ENCODE measurements around the gene GRM5.
"Not testable (repeated sequence)": the region's sequence is repeated elsewhere in the genome, so short reads cannot be mapped to it uniquely, and the experiment has no call there.

GRM5 gene

GRCh38 chr11:88975441-88975840, 90.3 kb downstream of the GRM5 start:
- not testable (repeated sequence) for DNase-seq (ENCODE audit: low read depth in 2 of 2)

GRCh38 chr11:88972210-88972609, 93.6 kb downstream of the GRM5 start:
- DNase-seq (ENCODE audit: low read depth in 2 of 2) = no peak

GRCh38 chr11:88961621-88962020, 104.2 kb downstream of the GRM5 start:
- DNase-seq (ENCODE audit: low read depth in 2 of 2) = not testable (repeated sequence)

- not testable (repeated sequence) for DNase-seq (ENCODE audit: low read depth in 2 of 2)
Observed at GRCh38 chr11:88959857-88960256, 105.9 kb downstream of the GRM5 start.

- no peak for DNase-seq (ENCODE audit: low read depth in 2 of 2)
Observed at GRCh38 chr11:88950975-88951374, 114.8 kb downstream of the GRM5 start.

- DNase-seq (ENCODE audit: low read depth in 2 of 2) = not testable (repeated sequence)
Observed at GRCh38 chr11:88948908-88949307, 116.9 kb downstream of the GRM5 start.

GRCh38 chr11:88947843-88948572, 117.8 kb downstream of the GRM5 start:
- not testable (repeated sequence) for DNase-seq (ENCODE audit: low read depth in 2 of 2)

- peak; percentile 22 to 25 for DNase-seq (ENCODE audit: low read depth in 2 of 2)
Observed at GRCh38 chr11:88929665-88930064, 136.1 kb downstream of the GRM5 start.

- not testable (repeated sequence) for DNase-seq (ENCODE audit: low read depth in 2 of 2)
Observed at GRCh38 chr11:88917065-88917464, 148.7 kb downstream of the GRM5 start.

GRCh38 chr11:88909500-88909899, 156.3 kb downstream of the GRM5 start:
- DNase-seq (ENCODE audit: low read depth in 2 of 2) = no peak

GRCh38 chr11:88901436-88901835, 164.3 kb downstream of the GRM5 start:
- not testable (repeated sequence) for DNase-seq (ENCODE audit: low read depth in 2 of 2)

GRCh38 chr11:88888855-88889254, 176.9 kb downstream of the GRM5 start:
- not testable (repeated sequence) for DNase-seq (ENCODE audit: low read depth in 2 of 2)

GRCh38 chr11:88886796-88887195, 179.0 kb downstream of the GRM5 start:
- peak; percentile 7 to 9 for DNase-seq (ENCODE audit: low read depth in 2 of 2)

- not testable (repeated sequence) for DNase-seq (ENCODE audit: low read depth in 2 of 2)
Observed at GRCh38 chr11:88882800-88883199, 183.0 kb downstream of the GRM5 start.

- no peak for DNase-seq (ENCODE audit: low read depth in 2 of 2)
Observed at GRCh38 chr11:88861618-88862017, 204.2 kb downstream of the GRM5 start.

GRCh38 chr11:88860431-88860830, 205.4 kb downstream of the GRM5 start:
- not testable (repeated sequence) for DNase-seq (ENCODE audit: low read depth in 2 of 2)

GRCh38 chr11:88853963-88854362, 211.8 kb downstream of the GRM5 start:
- not testable (repeated sequence) for DNase-seq (ENCODE audit: low read depth in 2 of 2)

- not testable (repeated sequence) for DNase-seq (ENCODE audit: low read depth in 2 of 2)
Observed at GRCh38 chr11:88851547-88851946, 214.2 kb downstream of the GRM5 start.

GRCh38 chr11:88849773-88850172, 216.0 kb downstream of the GRM5 start:
- DNase-seq (ENCODE audit: low read depth in 2 of 2) = not testable (repeated sequence)

GRCh38 chr11:88849368-88849767, 216.4 kb downstream of the GRM5 start:
- DNase-seq (ENCODE audit: low read depth in 2 of 2) = peak; percentile 12 to 22

GRCh38 chr11:88846266-88846665, 219.5 kb downstream of the GRM5 start:
- DNase-seq (ENCODE audit: low read depth in 2 of 2) = not testable (repeated sequence)

- not testable (repeated sequence) for DNase-seq (ENCODE audit: low read depth in 2 of 2)
Observed at GRCh38 chr11:88844941-88845340, 220.8 kb downstream of the GRM5 start.

- not testable (repeated sequence) for DNase-seq (ENCODE audit: low read depth in 2 of 2)
Observed at GRCh38 chr11:88843766-88844426, 221.9 kb downstream of the GRM5 start.
